Measurements from ENCODE around the gene METRN. TPM values are rescaled to one million over a fixed set of nuclear protein-coding genes. Genes with fewer than 3 reads are reported as not detected.

Gene METRN
- total and polyA plus RNA-seq, 2 donors (not counting 1 experiment from before 2014, with no cell fraction given), result 5.3 to 35.3 TPM

DNA sequence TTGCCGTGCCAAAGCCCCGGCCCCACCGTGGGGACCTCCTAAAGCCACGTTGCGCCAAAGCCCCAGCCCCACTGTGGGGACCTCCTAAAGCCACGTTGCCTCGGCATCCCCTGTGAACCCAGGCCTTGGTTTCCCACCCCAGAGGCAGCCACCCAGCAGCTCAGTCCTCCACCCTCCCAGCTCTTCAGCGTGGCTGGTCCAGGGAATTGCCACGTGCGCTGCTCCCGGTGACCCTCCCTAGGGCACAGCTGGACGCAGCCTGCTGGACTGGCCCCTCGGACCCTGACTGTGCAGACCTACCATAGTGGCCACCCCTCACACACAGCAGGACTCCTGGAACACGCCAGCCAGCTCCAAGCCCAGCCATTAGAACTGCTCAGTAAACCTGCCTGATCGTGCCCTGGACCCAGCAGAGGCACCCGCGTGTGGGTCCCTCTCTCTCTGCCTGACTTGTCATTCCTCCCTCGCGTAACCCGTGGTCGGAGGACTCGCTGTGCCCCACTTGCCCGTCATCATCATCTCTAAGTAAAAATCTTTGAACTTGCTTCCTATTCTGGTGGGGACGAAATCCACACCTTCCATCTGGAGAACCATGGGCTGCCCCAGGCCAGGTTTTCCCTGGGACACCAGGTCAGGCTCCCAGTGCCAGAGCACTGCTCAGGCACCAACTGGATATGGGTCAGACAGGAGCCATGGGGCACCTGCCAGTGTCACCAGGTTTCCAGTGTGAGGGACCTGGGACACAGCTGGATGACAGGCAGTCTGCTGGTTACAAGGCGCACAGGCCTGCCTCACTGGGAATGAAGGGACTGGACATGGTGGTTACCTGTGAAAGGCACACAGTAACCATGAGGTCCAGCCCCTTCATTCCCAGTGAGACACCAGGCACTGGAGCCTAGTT, 20.3 kb downstream of the METRN start:
- no peak overlapping the region for H3K4me2 ChIP-seq (ENCODE audit: extremely low read depth, insufficient read depth, low read length)
- no peak overlapping the region for H3K27ac ChIP-seq (ENCODE audit: insufficient read depth, low read length)
- no peak for TF ChIP-seq EZH2 (IDR thresholded peaks at IDR 0.05; ENCODE audit: low read length, missing control alignments)
- TF ChIP-seq, protein P1, sequence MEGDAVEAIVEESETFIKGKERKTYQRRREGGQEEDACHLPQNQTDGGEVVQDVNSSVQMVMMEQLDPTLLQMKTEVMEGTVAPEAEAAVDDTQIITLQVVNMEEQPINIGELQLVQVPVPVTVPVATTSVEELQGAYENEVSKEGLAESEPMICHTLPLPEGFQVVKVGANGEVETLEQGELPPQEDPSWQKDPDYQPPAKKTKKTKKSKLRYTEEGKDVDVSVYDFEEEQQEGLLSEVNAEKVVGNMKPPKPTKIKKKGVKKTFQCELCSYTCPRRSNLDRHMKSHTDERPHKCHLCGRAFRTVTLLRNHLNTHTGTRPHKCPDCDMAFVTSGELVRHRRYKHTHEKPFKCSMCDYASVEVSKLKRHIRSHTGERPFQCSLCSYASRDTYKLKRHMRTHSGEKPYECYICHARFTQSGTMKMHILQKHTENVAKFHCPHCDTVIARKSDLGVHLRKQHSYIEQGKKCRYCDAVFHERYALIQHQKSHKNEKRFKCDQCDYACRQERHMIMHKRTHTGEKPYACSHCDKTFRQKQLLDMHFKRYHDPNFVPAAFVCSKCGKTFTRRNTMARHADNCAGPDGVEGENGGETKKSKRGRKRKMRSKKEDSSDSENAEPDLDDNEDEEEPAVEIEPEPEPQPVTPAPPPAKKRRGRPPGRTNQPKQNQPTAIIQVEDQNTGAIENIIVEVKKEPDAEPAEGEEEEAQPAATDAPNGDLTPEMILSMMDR (conservative IDR thresholded peaks at IDR 0.05 in 1 of 2, IDR thresholded peaks at IDR 0.05 in 1 of 2; ENCODE audit: low read depth in 1 of 2, low read length in 2 of 2), result no peak
- DNase-seq (ENCODE audit: low read depth in 2 of 2), result no peak
- H3K27me3 ChIP-seq (ENCODE audit: control insufficient read depth, insufficient read depth, low read length), result no peaks in the 10 kb centered on the region
- no peak overlapping the region for H3K4me3 ChIP-seq (replicated peaks in 1 of 4; ENCODE audit: control extremely low read depth in 1 of 4, insufficient read depth in 1 of 4, low read depth in 3 of 4, low read length in 4 of 4)
- peaks cover 28% of the 10 kb centered on the region for H3K36me3 ChIP-seq (ENCODE audit: control insufficient read depth, insufficient read depth, low read length)
- H3K4me1 ChIP-seq (ENCODE audit: control insufficient read depth, extremely low read depth, insufficient read depth, low read length), result no peaks in the 10 kb centered on the region
- H3K9ac ChIP-seq (ENCODE audit: insufficient read depth, low read length), result no peak overlapping the region
- no peak overlapping the region for H2AFZ ChIP-seq (ENCODE audit: low read length)
- H3K79me2 ChIP-seq (ENCODE audit: control insufficient read depth, insufficient read depth, low read length), result peaks cover 3% of the 10 kb centered on the region
- no peaks in the 10 kb centered on the region for H3K9me3 ChIP-seq (ENCODE audit: control insufficient read depth, insufficient read depth, low read depth, low read length)
- no peaks in the 10 kb centered on the region for H4K20me1 ChIP-seq (ENCODE audit: control insufficient read depth, extremely low read depth, insufficient read depth, low read length)

DNA sequence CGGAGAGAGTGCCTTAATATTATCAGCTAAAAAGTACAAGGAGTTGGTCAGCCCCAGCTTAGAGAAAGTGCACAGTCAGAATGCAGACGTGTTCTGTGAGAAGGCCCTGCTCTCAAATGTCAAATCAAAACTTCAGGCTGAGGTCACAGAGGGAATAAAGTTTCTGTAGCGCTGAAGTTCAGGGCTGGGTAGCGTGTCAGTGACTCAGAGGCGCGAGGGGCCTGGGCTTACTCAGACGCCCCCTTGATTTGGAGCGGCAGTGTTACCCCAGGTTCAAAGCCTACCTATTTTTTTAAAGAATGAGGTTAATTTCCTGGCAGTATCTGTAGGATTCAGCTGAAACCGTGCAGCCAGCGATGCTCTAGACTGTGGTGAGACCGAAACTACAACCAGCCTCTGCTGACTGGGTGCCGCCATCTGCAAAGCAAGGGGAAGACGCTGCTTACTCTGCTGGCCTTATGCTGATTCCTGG, 21.1 kb downstream of the METRN start:
- no peak for DNase-seq (ENCODE audit: low read depth in 2 of 2)
- Histone ChIP-seq H3K27me3 (ENCODE audit: control insufficient read depth, insufficient read depth, low read length) (no peaks in the 10 kb centered on the region), H2AFZ (ENCODE audit: low read length) (no peak overlapping the region), H3K9ac (ENCODE audit: insufficient read depth, low read length) (no peak overlapping the region), H3K4me2 (ENCODE audit: extremely low read depth, insufficient read depth, low read length) (no peak overlapping the region), H3K79me2 (ENCODE audit: control insufficient read depth, insufficient read depth, low read length) (peaks cover 3% of the 10 kb centered on the region), H3K9me3 (ENCODE audit: control insufficient read depth, insufficient read depth, low read depth, low read length) (no peaks in the 10 kb centered on the region), H3K36me3 (ENCODE audit: control insufficient read depth, insufficient read depth, low read length) (peaks cover 25% of the 10 kb centered on the region), H3K27ac (ENCODE audit: insufficient read depth, low read length) (no peak overlapping the region), H4K20me1 (ENCODE audit: control insufficient read depth, extremely low read depth, insufficient read depth, low read length) (no peaks in the 10 kb centered on the region), H3K4me1 (ENCODE audit: control insufficient read depth, extremely low read depth, insufficient read depth, low read length) (no peaks in the 10 kb centered on the region), H3K4me3 (replicated peaks in 1 of 4; ENCODE audit: control extremely low read depth in 1 of 4, insufficient read depth in 1 of 4, low read depth in 3 of 4, low read length in 4 of 4) (no peak overlapping the region)
- no peak for TF ChIP-seq EZH2 (IDR thresholded peaks at IDR 0.05; ENCODE audit: low read length, missing control alignments)
- TF ChIP-seq, protein P1 (conservative IDR thresholded peaks at IDR 0.05 in 1 of 2, IDR thresholded peaks at IDR 0.05 in 1 of 2; ENCODE audit: low read depth in 1 of 2, low read length in 2 of 2), result no peak

DNA sequence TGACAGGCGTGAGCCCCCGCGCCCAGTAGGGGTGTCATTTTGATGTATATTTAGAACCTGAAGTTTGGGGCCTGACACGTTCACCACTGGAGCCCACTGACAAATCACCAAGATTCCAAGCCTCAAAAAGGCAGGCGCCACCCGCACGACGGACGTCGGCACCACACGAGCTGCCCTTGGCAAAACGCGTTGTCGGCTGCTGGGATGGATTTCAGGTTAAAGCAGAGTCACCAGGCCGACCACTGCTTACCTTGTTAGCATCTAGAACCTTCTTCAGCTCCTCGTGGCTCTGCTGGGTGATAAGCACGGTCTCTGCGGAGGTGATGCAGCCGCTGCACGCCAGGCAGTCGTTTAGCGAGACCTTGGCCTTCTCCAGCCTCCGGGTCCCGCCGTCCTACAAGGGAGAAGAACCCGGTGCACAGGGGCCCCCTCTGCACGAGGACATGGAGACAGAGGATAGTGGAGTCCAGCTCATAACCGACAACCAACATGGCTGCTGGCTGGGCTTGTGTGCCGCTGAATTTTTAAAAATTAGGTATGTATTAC, 22.1 kb downstream of the METRN start:
- Histone ChIP-seq H3K36me3 (ENCODE audit: control insufficient read depth, insufficient read depth, low read length) (peaks cover 22% of the 10 kb centered on the region), H2AFZ (ENCODE audit: low read length) (no peak overlapping the region), H3K4me1 (ENCODE audit: control insufficient read depth, extremely low read depth, insufficient read depth, low read length) (no peaks in the 10 kb centered on the region), H3K79me2 (ENCODE audit: control insufficient read depth, insufficient read depth, low read length) (peaks cover 3% of the 10 kb centered on the region), H3K27ac (ENCODE audit: insufficient read depth, low read length) (no peak overlapping the region), H3K4me2 (ENCODE audit: extremely low read depth, insufficient read depth, low read length) (no peak overlapping the region), H3K9me3 (ENCODE audit: control insufficient read depth, insufficient read depth, low read depth, low read length) (no peaks in the 10 kb centered on the region), H3K9ac (ENCODE audit: insufficient read depth, low read length) (no peak overlapping the region), H3K27me3 (ENCODE audit: control insufficient read depth, insufficient read depth, low read length) (no peaks in the 10 kb centered on the region), H3K4me3 (replicated peaks in 1 of 4; ENCODE audit: control extremely low read depth in 1 of 4, insufficient read depth in 1 of 4, low read depth in 3 of 4, low read length in 4 of 4) (no peak overlapping the region), H4K20me1 (ENCODE audit: control insufficient read depth, extremely low read depth, insufficient read depth, low read length) (no peaks in the 10 kb centered on the region)
- no peak for DNase-seq (ENCODE audit: low read depth in 2 of 2)
- TF ChIP-seq EZH2 (IDR thresholded peaks at IDR 0.05; ENCODE audit: low read length, missing control alignments), result no peak
- TF ChIP-seq, protein P1 (conservative IDR thresholded peaks at IDR 0.05 in 1 of 2, IDR thresholded peaks at IDR 0.05 in 1 of 2; ENCODE audit: low read depth in 1 of 2, low read length in 2 of 2), result no peak

All from fibroblast of lung (primary cell).